Measurements from ENCODE around the gene MSRB2. TPM values are rescaled to one million over a fixed set of nuclear protein-coding genes. Genes with fewer than 3 reads are reported as not detected.

MSRB2 gene
- total and polyA plus RNA-seq, 2 experiments from 2014 or later = 9.5 to 34.6 TPM

DNA sequence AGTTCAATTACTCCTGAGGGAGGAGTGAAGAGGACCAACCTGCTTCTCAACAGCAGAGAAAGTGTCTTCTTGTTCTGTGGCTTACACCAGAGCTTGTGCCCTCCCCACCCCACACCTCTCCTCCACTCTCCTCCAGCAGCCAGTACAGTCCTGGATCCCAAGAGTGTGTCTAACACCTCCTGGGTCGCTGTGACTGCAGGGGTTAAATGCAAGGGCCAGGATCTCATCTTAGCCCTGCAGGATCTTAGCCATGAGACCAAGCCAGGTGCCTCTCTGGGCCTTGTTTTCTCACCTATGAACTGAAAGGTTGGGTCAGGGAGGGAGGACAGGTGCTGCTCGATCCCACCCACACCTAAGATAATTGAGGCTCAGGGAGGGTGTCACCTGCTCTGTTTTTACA lies 34.5 kb upstream of the MSRB2 start:
- H3K27ac Mint-ChIP-seq = 0 out of 2 replicates have a peak overlapping the region, but pooled peaks have one; percentile 30
- peaks cover 12% of the 10 kb centered on the region; the same call in 2 of the 3 replicates for H3K36me3 Mint-ChIP-seq (ENCODE audit: low read depth)
- TF ChIP-seq, protein P1, sequence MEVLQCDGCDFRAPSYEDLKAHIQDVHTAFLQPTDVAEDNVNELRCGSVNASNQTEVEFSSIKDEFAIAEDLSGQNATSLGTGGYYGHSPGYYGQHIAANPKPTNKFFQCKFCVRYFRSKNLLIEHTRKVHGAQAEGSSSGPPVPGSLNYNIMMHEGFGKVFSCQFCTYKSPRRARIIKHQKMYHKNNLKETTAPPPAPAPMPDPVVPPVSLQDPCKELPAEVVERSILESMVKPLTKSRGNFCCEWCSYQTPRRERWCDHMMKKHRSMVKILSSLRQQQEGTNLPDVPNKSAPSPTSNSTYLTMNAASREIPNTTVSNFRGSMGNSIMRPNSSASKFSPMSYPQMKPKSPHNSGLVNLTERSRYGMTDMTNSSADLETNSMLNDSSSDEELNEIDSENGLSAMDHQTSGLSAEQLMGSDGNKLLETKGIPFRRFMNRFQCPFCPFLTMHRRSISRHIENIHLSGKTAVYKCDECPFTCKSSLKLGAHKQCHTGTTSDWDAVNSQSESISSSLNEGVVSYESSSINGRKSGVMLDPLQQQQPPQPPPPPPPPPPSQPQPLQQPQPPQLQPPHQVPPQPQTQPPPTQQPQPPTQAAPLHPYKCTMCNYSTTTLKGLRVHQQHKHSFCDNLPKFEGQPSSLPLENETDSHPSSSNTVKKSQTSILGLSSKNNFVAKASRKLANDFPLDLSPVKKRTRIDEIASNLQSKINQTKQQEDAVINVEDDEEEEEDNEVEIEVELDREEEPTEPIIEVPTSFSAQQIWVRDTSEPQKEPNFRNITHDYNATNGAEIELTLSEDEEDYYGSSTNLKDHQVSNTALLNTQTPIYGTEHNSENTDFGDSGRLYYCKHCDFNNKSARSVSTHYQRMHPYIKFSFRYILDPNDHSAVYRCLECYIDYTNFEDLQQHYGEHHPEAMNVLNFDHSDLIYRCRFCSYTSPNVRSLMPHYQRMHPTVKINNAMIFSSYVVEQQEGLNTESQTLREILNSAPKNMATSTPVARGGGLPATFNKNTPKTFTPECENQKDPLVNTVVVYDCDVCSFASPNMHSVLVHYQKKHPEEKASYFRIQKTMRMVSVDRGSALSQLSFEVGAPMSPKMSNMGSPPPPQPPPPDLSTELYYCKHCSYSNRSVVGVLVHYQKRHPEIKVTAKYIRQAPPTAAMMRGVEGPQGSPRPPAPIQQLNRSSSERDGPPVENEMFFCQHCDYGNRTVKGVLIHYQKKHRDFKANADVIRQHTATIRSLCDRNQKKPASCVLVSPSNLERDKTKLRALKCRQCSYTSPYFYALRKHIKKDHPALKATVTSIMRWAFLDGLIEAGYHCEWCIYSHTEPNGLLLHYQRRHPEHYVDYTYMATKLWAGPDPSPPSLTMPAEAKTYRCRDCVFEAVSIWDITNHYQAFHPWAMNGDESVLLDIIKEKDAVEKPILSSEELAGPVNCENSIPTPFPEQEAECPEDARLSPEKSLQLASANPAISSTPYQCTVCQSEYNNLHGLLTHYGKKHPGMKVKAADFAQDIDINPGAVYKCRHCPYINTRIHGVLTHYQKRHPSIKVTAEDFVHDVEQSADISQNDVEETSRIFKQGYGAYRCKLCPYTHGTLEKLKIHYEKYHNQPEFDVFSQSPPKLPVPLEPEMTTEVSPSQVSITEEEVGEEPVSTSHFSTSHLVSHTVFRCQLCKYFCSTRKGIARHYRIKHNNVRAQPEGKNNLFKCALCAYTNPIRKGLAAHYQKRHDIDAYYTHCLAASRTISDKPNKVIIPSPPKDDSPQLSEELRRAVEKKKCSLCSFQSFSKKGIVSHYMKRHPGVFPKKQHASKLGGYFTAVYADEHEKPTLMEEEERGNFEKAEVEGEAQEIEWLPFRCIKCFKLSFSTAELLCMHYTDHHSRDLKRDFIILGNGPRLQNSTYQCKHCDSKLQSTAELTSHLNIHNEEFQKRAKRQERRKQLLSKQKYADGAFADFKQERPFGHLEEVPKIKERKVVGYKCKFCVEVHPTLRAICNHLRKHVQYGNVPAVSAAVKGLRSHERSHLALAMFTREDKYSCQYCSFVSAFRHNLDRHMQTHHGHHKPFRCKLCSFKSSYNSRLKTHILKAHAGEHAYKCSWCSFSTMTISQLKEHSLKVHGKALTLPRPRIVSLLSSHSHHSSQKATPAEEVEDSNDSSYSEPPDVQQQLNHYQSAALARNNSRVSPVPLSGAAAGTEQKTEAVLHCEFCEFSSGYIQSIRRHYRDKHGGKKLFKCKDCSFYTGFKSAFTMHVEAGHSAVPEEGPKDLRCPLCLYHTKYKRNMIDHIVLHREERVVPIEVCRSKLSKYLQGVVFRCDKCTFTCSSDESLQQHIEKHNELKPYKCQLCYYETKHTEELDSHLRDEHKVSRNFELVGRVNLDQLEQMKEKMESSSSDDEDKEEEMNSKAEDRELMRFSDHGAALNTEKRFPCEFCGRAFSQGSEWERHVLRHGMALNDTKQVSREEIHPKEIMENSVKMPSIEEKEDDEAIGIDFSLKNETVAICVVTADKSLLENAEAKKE (CRISPR knock-in tag; IDR thresholded peaks at IDR 0.05) = peak; percentile 27; the same call in 1 of the 2 replicates
- TF ChIP-seq CREB1 (CRISPR knock-in tag; IDR thresholded peaks at IDR 0.05; ENCODE audit: low read depth) = no peak
- no peak for TF ChIP-seq POLR2AphosphoS5 (IDR thresholded peaks at IDR 0.05; ENCODE audit: low read depth)
- Histone ChIP-seq H3K4me1 (ENCODE audit: insufficient read depth) (peaks cover 48% of the 10 kb centered on the region), H3K79me2 (replicated peaks; ENCODE audit: insufficient read depth) (no peaks in the 10 kb centered on the region), H3K4me3 (no peak overlapping the region), H3F3A (replicated peaks; ENCODE audit: low read depth) (peaks cover 6% of the 10 kb centered on the region), H2AFZ (no peak overlapping the region), H4K20me1 (replicated peaks; ENCODE audit: insufficient read depth) (no peaks in the 10 kb centered on the region), H3K27me3 (ENCODE audit: insufficient read depth) (no peaks in the 10 kb centered on the region), H3K27ac (ENCODE audit: low read depth) (peak overlapping the region; percentile 73), H3K36me3 (ENCODE audit: insufficient read depth) (no peaks in the 10 kb centered on the region; the same call in 1 of the 2 replicates), H3K4me2 (peak overlapping the region; percentile 65), H3K9me2 (ENCODE audit: insufficient read depth) (no peaks in the 10 kb centered on the region)
- peaks cover 11% of the 10 kb centered on the region for H3K9me3 Mint-ChIP-seq
- peaks cover 4% of the 10 kb centered on the region for H3K27me3 Mint-ChIP-seq (ENCODE audit: insufficient read depth, low read depth, poor library complexity)
- DNase-seq (ENCODE audit: low spot score) (no peak), ATAC-seq (peak; percentile 19; the same call in 1 of the 3 replicates)
- no peak overlapping the region for H3K4me3 Mint-ChIP-seq
- peaks cover 41% of the 10 kb centered on the region for H3K4me1 Mint-ChIP-seq

GRCh38 chr10:23063045-23063972 lies 32.1 kb upstream of the MSRB2 start:
- H3K36me3 Mint-ChIP-seq (ENCODE audit: low read depth) = peaks cover 12% of the 10 kb centered on the region; the same call in 2 of the 3 replicates
- no peak overlapping the region; the same call in 2 of the 3 replicates for H3K4me3 Mint-ChIP-seq
- peak overlapping the region; percentile 73; the same call in 1 of the 2 replicates for H2AFZ ChIP-seq
- no peak for DNase-seq (ENCODE audit: low spot score)
- H3K79me2 ChIP-seq (replicated peaks; ENCODE audit: insufficient read depth) = no peaks in the 10 kb centered on the region
- no peaks in the 10 kb centered on the region for H4K20me1 ChIP-seq (replicated peaks; ENCODE audit: insufficient read depth)
- peaks cover 5% of the 10 kb centered on the region for H3K27me3 Mint-ChIP-seq (ENCODE audit: insufficient read depth, low read depth, poor library complexity)
- H3K4me2 ChIP-seq = no peak overlapping the region; the same call in 1 of the 2 replicates
- peaks cover 32% of the 10 kb centered on the region for H3K4me1 Mint-ChIP-seq
- ATAC-seq = peak; percentile 18; the same call in 2 of the 3 replicates
- no peak overlapping the region for H3K27ac Mint-ChIP-seq
- no peaks in the 10 kb centered on the region for H3K9me2 ChIP-seq (ENCODE audit: insufficient read depth)
- no peaks in the 10 kb centered on the region; the same call in 1 of the 2 replicates for H3K36me3 ChIP-seq (ENCODE audit: insufficient read depth)
- H3K9me3 Mint-ChIP-seq = peaks cover 11% of the 10 kb centered on the region
- peaks cover 41% of the 10 kb centered on the region for H3K4me1 ChIP-seq (ENCODE audit: insufficient read depth)
- no peak overlapping the region for H3K27ac ChIP-seq (ENCODE audit: low read depth)
- peaks cover 6% of the 10 kb centered on the region for H3F3A ChIP-seq (replicated peaks; ENCODE audit: low read depth)
- H3K4me3 ChIP-seq = no peak overlapping the region
- H3K27me3 ChIP-seq (ENCODE audit: insufficient read depth) = no peaks in the 10 kb centered on the region
- no peak for TF ChIP-seq STAT1 (IDR thresholded peaks at IDR 0.05; ENCODE audit: unreplicated experiment)
- TF ChIP-seq EZH2 (IDR thresholded peaks at IDR 0.05; ENCODE audit: low read depth, unreplicated experiment) = no peak
- TF ChIP-seq, protein P2, sequence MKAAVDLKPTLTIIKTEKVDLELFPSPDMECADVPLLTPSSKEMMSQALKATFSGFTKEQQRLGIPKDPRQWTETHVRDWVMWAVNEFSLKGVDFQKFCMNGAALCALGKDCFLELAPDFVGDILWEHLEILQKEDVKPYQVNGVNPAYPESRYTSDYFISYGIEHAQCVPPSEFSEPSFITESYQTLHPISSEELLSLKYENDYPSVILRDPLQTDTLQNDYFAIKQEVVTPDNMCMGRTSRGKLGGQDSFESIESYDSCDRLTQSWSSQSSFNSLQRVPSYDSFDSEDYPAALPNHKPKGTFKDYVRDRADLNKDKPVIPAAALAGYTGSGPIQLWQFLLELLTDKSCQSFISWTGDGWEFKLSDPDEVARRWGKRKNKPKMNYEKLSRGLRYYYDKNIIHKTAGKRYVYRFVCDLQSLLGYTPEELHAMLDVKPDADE (IDR thresholded peaks at IDR 0.05) = no peak
- no peak for TF ChIP-seq ZNF114 (CRISPR knock-in tag; IDR thresholded peaks at IDR 0.05)
- TF ChIP-seq REST (IDR thresholded peaks at IDR 0.05; ENCODE audit: unreplicated experiment) = no peak
- TF ChIP-seq CREB1 (CRISPR knock-in tag; IDR thresholded peaks at IDR 0.05; ENCODE audit: low read depth) = no peak
- TF ChIP-seq ZNF331 (CRISPR knock-in tag; IDR thresholded peaks at IDR 0.05; ENCODE audit: low read depth) = no peak
